KMS-11 (cell line): ENCODE data around the gene SORCS2.

Experiments
- H2AFZ ChIP-seq: fragments of 200-600 bp; sonication (generic); 2 replicates; pipeline ENCODE4 v1.6.1; 2016; ENCODE audit warnings: antibody characterized with exemption, mixed run types, low read depth
- H3K27ac ChIP-seq: fragments of 200-600 bp; sonication (generic); 2 replicates; pipeline ENCODE4 v1.6.1; 2016; ENCODE audit warnings: mild to moderate bottlenecking, mixed run types
- H3K27me3 ChIP-seq: fragments of 200-600 bp; sonication (generic); 2 replicates; pipeline ENCODE4 v1.6.1; 2017; ENCODE audit warnings: mild to moderate bottlenecking, low read depth, mixed run types, moderate library complexity; ENCODE audit not compliant: insufficient read depth
- H3K36me3 ChIP-seq: fragments of 200-600 bp; sonication (generic); 2 replicates; pipeline ENCODE4 v1.6.1; 2017; ENCODE audit warnings: mild to moderate bottlenecking, mixed run types; ENCODE audit not compliant: insufficient read depth
- H3K4me1 ChIP-seq: fragments of 200-600 bp; sonication (generic); 2 replicates; pipeline ENCODE4 v1.6.1; 2016; ENCODE audit warnings: mild to moderate bottlenecking, low read depth, mixed run types; ENCODE audit not compliant: poor library complexity, severe bottlenecking
- H3K4me2 ChIP-seq: fragments of 200-600 bp; sonication (generic); 2 replicates; pipeline ENCODE4 v1.7.0; 2016; ENCODE audit warnings: mild to moderate bottlenecking, mixed run types
- H3K4me3 ChIP-seq: fragments of 200-600 bp; sonication (generic); IDR thresholded peaks from 2 replicates; pipeline ENCODE4 v1.6.1; 2017; ENCODE audit warnings: low read depth, low read length, mixed read lengths; ENCODE audit not compliant: insufficient read depth
- H3K79me2 ChIP-seq: fragments of 200-600 bp; sonication (generic); 2 replicates; pipeline ENCODE4 v1.6.1; 2016; ENCODE audit warnings: low read depth, mixed run types; ENCODE audit not compliant: insufficient read depth
- H3K9ac ChIP-seq: fragments of 200-600 bp; sonication (generic); 2 replicates; pipeline ENCODE4 v1.6.1; 2016; ENCODE audit warnings: mild to moderate bottlenecking, mixed run types
- H4K20me1 ChIP-seq: fragments of 200-600 bp; sonication (generic); 2 replicates; pipeline ENCODE4 v1.6.1; 2016; ENCODE audit warnings: mild to moderate bottlenecking, mixed run types; ENCODE audit not compliant: insufficient read depth
- CTCF ChIP-seq: fragments of 200-600 bp; sonication (generic); conservative IDR thresholded peaks from 2 replicates; pipeline ENCODE4 v1.6.1; 2017; ENCODE audit warnings: low read depth, mild to moderate bottlenecking, antibody characterized with exemption, low read length, moderate library complexity, mixed read lengths

The SORCS2 gene

GRCh38 chr4:7375427-7375826, 183.1 kb downstream of the SORCS2 start:
- peaks cover 3% of the 10 kb centered on the region; the same call in 1 of the 2 replicates for H3K27me3 ChIP-seq
- H2AFZ ChIP-seq, result no peak overlapping the region
- no peak overlapping the region for H3K27ac ChIP-seq
- no peak overlapping the region for H3K4me3 ChIP-seq
- no peaks in the 10 kb centered on the region for H3K4me1 ChIP-seq
- no peaks in the 10 kb centered on the region for H4K20me1 ChIP-seq
- no peak overlapping the region for H3K9ac ChIP-seq
- H3K36me3 ChIP-seq, result no peaks in the 10 kb centered on the region
- no peak overlapping the region for H3K4me2 ChIP-seq
- TF ChIP-seq CTCF, result no peak
- no peaks in the 10 kb centered on the region for H3K79me2 ChIP-seq

- no peak for TF ChIP-seq CTCF
- no peaks in the 10 kb centered on the region for H3K79me2 ChIP-seq
- no peak overlapping the region for H3K4me2 ChIP-seq
- no peak overlapping the region for H3K9ac ChIP-seq
- H4K20me1 ChIP-seq, result no peaks in the 10 kb centered on the region
- no peak overlapping the region for H3K27ac ChIP-seq
- no peak overlapping the region for H2AFZ ChIP-seq
- no peaks in the 10 kb centered on the region for H3K36me3 ChIP-seq
- H3K4me1 ChIP-seq, result no peaks in the 10 kb centered on the region
- no peak overlapping the region for H3K4me3 ChIP-seq
- H3K27me3 ChIP-seq, result no peaks in the 10 kb centered on the region
Measured at GRCh38 chr4:7377223-7377865, 185.0 kb downstream of the SORCS2 start.

GRCh38 chr4:7379186-7379585, 186.8 kb downstream of the SORCS2 start:
- Histone ChIP-seq H3K27ac (no peak overlapping the region), H3K4me3 (no peak overlapping the region), H3K4me2 (no peak overlapping the region), H3K79me2 (no peaks in the 10 kb centered on the region), H3K4me1 (no peaks in the 10 kb centered on the region), H4K20me1 (no peaks in the 10 kb centered on the region), H3K27me3 (no peaks in the 10 kb centered on the region), H2AFZ (no peak overlapping the region), H3K9ac (no peak overlapping the region), H3K36me3 (no peaks in the 10 kb centered on the region)
- no peak for TF ChIP-seq CTCF

- Histone ChIP-seq H3K4me2 (no peak overlapping the region), H3K27ac (no peak overlapping the region)
Measured at GRCh38 chr4:7379719-7380118, 187.4 kb downstream of the SORCS2 start.

More at GRCh38 chr4:7379719-7380118, 187.4 kb downstream of the SORCS2 start:
- TF ChIP-seq CTCF, result no peak
- Histone ChIP-seq H3K79me2 (no peaks in the 10 kb centered on the region), H3K36me3 (no peaks in the 10 kb centered on the region), H3K9ac (no peak overlapping the region), H3K4me1 (no peaks in the 10 kb centered on the region), H2AFZ (no peak overlapping the region), H4K20me1 (no peaks in the 10 kb centered on the region), H3K27me3 (no peaks in the 10 kb centered on the region), H3K4me3 (no peak overlapping the region)
